Measurements from ENCODE around the gene CNOT4.

DNA sequence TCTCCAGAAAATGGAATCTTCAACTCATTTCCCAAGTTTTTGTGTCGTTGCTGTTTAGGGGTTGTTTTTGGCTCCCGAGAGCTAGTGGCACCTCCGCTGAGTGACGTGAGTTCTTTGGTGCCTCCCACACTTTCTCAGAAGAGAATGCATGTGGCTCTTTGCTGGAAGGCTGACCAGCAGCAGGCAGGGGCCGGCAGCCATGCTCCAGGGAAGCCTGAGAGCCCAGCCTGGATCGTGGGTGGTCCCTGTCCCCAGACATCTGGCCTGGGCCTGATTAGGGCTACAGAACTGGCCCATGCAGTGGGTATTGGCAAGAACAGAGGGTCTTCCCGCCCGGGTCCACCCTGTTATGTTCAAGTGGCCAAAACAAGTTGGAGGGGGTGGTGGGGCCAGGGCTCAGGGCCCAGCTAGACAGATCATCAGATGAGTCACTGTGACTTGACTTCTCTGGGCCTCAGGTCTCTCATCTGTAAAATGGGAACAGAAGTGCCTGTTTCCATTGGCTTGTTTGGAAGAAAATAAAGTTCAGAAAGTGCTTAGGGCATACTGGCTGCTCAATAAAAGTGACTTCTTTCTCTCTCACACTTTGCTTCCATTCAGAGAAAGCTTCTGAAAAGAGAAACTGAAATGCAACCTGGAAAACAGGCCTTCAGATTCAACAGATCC lies 193.1 kb downstream of the CNOT4 start:
- TF ChIP-seq, protein P1, sequence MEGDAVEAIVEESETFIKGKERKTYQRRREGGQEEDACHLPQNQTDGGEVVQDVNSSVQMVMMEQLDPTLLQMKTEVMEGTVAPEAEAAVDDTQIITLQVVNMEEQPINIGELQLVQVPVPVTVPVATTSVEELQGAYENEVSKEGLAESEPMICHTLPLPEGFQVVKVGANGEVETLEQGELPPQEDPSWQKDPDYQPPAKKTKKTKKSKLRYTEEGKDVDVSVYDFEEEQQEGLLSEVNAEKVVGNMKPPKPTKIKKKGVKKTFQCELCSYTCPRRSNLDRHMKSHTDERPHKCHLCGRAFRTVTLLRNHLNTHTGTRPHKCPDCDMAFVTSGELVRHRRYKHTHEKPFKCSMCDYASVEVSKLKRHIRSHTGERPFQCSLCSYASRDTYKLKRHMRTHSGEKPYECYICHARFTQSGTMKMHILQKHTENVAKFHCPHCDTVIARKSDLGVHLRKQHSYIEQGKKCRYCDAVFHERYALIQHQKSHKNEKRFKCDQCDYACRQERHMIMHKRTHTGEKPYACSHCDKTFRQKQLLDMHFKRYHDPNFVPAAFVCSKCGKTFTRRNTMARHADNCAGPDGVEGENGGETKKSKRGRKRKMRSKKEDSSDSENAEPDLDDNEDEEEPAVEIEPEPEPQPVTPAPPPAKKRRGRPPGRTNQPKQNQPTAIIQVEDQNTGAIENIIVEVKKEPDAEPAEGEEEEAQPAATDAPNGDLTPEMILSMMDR (IDR thresholded peaks at IDR 0.05) = no peak
- no peak for TF ChIP-seq POLR2A (IDR thresholded peaks at IDR 0.05)

Data from adrenal gland (tissue), 5 donors.